ENCODE data around the gene TSPAN9. TPM values are rescaled to one million over a fixed set of nuclear protein-coding genes. Genes with fewer than 3 reads are reported as not detected.

Gene TSPAN9
- total RNA-seq, 4 donors from 2014 or later: 15.7 to 32.6 (median 26.2) TPM

DNA sequence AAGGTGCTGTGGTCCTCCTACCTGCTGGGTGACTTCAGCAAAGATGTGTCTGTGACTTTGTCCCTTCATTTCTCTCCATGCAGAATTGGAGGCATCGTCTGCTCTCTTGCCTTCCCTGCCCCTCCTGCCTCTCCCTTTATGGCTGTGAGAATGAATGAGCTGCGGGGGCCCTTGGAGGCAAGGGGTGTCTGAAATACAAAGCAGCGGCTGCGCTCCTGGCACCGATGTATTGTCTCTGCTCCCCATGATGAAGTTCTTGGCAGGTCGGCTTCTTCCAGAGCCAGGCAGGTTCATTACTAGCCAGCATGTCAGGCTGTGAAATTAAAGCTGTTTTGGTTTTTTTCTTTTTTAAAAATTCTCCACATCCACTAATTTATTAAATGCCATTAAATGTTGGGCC, 194.5 kb downstream of the TSPAN9 start:
- Histone ChIP-seq H3K4me3 (no peak overlapping the region), H3K27ac (no peak overlapping the region), H3K36me3 (no peaks in the 10 kb centered on the region), H3K27me3 (no peaks in the 10 kb centered on the region), H3K4me1 (peaks cover 0 to 25% (median 0%) of the 10 kb centered on the region in 4 donors), H3K9me3 (no peaks in the 10 kb centered on the region)
- no peak for TF ChIP-seq EP300 (IDR thresholded peaks at IDR 0.05)
- TF ChIP-seq, protein P1, sequence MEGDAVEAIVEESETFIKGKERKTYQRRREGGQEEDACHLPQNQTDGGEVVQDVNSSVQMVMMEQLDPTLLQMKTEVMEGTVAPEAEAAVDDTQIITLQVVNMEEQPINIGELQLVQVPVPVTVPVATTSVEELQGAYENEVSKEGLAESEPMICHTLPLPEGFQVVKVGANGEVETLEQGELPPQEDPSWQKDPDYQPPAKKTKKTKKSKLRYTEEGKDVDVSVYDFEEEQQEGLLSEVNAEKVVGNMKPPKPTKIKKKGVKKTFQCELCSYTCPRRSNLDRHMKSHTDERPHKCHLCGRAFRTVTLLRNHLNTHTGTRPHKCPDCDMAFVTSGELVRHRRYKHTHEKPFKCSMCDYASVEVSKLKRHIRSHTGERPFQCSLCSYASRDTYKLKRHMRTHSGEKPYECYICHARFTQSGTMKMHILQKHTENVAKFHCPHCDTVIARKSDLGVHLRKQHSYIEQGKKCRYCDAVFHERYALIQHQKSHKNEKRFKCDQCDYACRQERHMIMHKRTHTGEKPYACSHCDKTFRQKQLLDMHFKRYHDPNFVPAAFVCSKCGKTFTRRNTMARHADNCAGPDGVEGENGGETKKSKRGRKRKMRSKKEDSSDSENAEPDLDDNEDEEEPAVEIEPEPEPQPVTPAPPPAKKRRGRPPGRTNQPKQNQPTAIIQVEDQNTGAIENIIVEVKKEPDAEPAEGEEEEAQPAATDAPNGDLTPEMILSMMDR (IDR thresholded peaks at IDR 0.05): no peak
- TF ChIP-seq POLR2A (IDR thresholded peaks at IDR 0.05): no peak
- DNase-seq (ENCODE audit: low spot score in 2 of 2): no peak
- WGBS, 2 donors: 61 to 72% methylated on average over 6 of the region's 6 CpGs

DNA sequence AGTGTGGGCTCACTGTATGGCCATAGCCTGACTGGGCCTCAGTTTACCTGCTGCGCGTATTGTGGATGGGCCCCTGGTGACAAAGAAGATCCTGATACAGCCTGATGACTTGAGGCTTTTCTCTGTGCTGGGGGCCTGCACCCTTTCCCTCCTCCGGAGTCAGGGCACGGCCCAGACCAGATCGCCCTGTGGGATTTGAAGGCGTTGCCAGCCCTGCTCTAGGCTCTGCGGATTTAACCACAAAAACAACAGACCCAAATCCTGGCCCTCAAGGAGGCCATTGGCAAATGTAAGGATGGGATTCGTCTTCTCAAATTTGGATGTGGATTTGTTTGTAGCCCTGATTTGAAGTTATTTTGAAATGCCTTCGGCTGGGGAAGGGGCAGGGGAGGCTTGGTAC, 195.8 kb downstream of the TSPAN9 start:
- DNase-seq (ENCODE audit: low spot score in 2 of 2): no peak
- TF ChIP-seq EP300 (IDR thresholded peaks at IDR 0.05) (no peak), POLR2A (IDR thresholded peaks at IDR 0.05) (no peak)
- TF ChIP-seq, protein P1 (IDR thresholded peaks at IDR 0.05): no peak
- H3K4me3 ChIP-seq: no peak overlapping the region
- no peaks in the 10 kb centered on the region for H3K36me3 ChIP-seq
- H3K4me1 ChIP-seq: peaks cover 0 to 25% (median 0%) of the 10 kb centered on the region in 4 donors
- no peaks in the 10 kb centered on the region for H3K27me3 ChIP-seq
- H3K27ac ChIP-seq: peak overlapping the region in 1 of 4 donors; percentile 11
- WGBS, 2 donors: 70 to 72% methylated on average over 9 of the region's 9 CpGs
- no peaks in the 10 kb centered on the region for H3K9me3 ChIP-seq

DNA sequence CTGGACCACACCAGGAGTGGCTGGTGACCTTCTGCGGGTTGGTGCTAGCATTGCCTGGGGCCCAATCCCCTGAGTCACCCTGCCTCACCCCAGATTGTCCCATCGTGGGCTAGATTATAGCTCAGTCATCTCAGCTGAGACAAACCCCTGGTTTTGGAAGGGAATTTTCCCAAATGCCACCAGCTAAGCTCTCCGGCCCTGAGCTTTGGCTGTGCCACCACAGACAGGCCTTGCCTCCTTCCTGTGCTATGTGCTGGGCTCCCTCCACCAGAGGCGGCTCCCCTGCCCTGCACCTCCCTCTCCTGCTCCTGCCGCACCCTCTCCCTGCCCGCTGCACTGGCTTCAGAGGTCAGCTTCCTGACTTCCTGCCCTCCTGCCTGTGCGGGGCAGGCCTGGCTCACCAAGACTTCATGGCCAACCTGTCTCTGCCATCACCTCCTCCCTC, 196.3 kb downstream of the TSPAN9 start:
- no peak overlapping the region for H3K4me3 ChIP-seq
- TF ChIP-seq, protein P1 (IDR thresholded peaks at IDR 0.05): no peak
- TF ChIP-seq EP300 (IDR thresholded peaks at IDR 0.05) (no peak), POLR2A (IDR thresholded peaks at IDR 0.05) (no peak)
- H3K36me3 ChIP-seq: no peaks in the 10 kb centered on the region
- no peaks in the 10 kb centered on the region for H3K9me3 ChIP-seq
- H3K4me1 ChIP-seq: peaks cover 0 to 25% (median 0%) of the 10 kb centered on the region in 4 donors
- peak overlapping the region in 2 of 4 donors; percentile 11 to 17 for H3K27ac ChIP-seq
- H3K27me3 ChIP-seq: no peaks in the 10 kb centered on the region
- WGBS, 2 donors: 59 to 63% methylated on average over 7 of the region's 7 CpGs
- no peak for DNase-seq (ENCODE audit: low spot score in 2 of 2)

DNA sequence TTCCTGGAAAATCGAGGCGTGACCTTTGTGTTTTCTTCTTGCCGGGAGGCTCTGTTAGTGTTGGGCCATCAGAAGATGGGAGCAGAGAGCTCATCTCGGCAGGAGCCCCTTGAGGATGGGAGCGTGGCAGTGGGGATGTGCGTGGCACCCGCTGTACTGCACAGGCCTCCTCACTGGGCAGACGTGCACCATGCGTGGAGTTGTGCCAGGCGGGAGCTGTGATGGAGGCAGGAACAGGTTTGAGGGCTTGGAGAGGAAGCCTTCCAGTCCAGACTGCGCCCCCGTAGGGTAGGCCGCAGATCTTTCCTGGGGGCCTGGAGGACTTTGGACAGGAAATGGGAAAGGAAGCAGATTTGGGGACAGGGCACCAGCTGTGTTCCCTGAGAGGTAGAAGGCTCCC, 197.5 kb downstream of the TSPAN9 start:
- Histone ChIP-seq H3K9me3 (no peaks in the 10 kb centered on the region), H3K27me3 (no peaks in the 10 kb centered on the region), H3K27ac (no peak overlapping the region), H3K4me3 (no peak overlapping the region), H3K4me1 (peaks cover 0 to 25% (median 0%) of the 10 kb centered on the region in 4 donors), H3K36me3 (peaks cover 0 to under 1% (median 0%) of the 10 kb centered on the region in 3 donors)
- 77 to 81% methylated on average over 12 to 13 of the region's 13 CpGs for WGBS, 2 donors
- no peak for TF ChIP-seq EP300 (IDR thresholded peaks at IDR 0.05)
- TF ChIP-seq, protein P1 (IDR thresholded peaks at IDR 0.05): no peak
- TF ChIP-seq POLR2A (IDR thresholded peaks at IDR 0.05): no peak
- DNase-seq (ENCODE audit: low spot score in 2 of 2): no peak

DNA sequence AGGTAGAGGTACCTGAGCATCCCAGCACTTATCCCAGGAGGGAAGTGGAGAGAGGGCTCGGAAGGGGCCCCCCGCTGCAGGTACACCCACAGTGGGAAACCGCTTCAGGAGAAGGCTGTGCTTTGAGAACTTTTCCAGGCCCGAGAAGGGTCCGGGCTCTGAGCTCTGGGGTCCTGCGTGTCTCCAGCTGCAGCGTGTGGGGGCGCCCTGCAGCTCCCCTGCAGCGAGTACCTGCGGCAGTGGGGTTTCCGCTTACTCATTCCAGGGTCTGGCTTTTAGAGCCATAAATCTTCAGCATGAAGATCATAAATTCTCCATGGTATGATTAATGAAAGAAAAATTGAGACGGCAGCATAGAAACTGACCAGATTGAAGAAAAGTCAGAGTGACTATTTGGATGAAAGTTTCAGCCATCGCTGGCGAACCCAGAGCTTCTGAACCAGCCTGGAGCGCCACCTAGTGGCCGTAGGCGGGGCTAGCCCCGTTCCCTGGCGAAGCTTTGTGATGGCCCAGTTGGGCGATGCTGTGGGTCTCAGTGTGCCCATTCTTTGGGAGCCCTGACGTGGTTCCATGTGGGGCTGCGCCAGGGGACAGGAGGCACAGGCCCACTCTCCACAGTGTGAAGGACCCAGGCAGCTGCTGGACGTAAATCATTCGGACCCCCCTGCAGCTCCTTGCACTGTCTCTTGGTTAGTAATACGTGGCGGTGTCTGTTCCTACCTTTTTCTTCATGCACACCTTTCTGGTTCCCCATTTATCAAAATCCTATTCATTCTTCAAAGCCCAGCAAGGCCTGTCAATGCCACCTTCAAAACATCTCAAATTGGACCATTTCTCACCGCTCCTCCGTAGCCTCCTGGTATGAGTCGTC, 198.2 kb downstream of the TSPAN9 start:
- peaks cover 0 to 25% (median 0%) of the 10 kb centered on the region in 4 donors for H3K4me1 ChIP-seq
- H3K36me3 ChIP-seq: peaks cover 0 to 8% (median 0%) of the 10 kb centered on the region in 3 donors
- no peaks in the 10 kb centered on the region for H3K27me3 ChIP-seq
- no peak overlapping the region for H3K27ac ChIP-seq
- peak; percentile 71 to 86 for DNase-seq (ENCODE audit: low spot score in 2 of 2)
- whole genome bisulfite sequencing, 2 donors: 48 to 51% methylated on average over 29 of the region's 29 CpGs
- no peak for TF ChIP-seq EP300 (IDR thresholded peaks at IDR 0.05)
- TF ChIP-seq, protein P1 (IDR thresholded peaks at IDR 0.05): peak; percentile 83 to 94 (median 92)
- no peak for TF ChIP-seq POLR2A (IDR thresholded peaks at IDR 0.05)
- H3K9me3 ChIP-seq: no peaks in the 10 kb centered on the region
- no peak overlapping the region for H3K4me3 ChIP-seq

All from tibial nerve (tissue), 4 donors.